Measurements from ENCODE around the gene TMEM123. TPM values are rescaled to one million over a fixed set of nuclear protein-coding genes. Genes with fewer than 3 reads are reported as not detected.
A peak's percentile ranks its signal among the peaks of the same experiment; 100 is the strongest.

Gene TMEM123
- total and polyA plus RNA-seq, 2 of the 13 experiments (the other 11 are each of a cell fraction or from before 2014, with no cell fraction given) = 365 to 2,761 TPM

DNA sequence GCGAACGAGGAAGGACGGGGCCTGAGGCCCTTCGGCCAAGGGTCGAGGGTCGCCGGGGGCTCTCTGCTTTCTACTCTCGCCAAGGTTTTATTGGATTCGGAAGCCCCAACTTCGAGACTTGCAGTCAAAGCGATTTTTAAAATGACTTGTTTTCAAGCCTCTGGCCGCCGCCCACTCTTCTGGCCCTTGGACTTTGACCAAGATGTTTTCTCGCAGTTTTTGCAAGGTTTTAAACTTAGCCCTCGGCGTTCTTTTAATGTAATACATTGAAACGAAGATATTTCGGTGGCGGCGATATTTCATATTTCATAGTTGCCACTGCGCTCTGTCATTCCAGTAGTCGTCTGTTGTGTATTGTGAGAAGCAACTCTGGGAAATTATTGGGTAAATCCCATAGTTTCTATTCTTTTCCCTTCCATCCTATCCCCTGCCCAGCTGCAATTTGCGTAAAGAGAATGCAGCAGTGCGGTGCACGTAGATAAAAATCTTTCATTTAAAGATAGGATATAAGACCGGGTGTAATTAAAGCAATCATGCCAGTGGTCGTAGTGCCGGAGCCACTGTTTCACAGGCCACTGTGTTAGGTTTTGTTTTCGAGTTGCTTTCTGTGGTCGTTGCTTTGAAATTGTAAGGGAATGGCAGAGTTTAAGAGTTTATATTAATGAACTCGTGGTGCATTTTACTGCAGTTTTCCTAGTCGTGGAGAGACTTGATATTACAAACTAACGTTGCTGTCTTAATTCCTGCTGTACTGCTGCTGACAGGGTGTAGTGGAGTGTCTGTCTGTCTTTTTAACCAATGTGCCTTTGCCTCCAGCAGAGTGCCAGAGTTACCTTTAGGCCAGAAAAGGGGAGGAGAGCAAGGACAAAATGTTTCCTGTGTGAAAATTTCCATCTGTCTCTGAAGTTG is 104.8 kb downstream of the TMEM123 start (continued):
- TF ChIP-seq, protein P1, sequence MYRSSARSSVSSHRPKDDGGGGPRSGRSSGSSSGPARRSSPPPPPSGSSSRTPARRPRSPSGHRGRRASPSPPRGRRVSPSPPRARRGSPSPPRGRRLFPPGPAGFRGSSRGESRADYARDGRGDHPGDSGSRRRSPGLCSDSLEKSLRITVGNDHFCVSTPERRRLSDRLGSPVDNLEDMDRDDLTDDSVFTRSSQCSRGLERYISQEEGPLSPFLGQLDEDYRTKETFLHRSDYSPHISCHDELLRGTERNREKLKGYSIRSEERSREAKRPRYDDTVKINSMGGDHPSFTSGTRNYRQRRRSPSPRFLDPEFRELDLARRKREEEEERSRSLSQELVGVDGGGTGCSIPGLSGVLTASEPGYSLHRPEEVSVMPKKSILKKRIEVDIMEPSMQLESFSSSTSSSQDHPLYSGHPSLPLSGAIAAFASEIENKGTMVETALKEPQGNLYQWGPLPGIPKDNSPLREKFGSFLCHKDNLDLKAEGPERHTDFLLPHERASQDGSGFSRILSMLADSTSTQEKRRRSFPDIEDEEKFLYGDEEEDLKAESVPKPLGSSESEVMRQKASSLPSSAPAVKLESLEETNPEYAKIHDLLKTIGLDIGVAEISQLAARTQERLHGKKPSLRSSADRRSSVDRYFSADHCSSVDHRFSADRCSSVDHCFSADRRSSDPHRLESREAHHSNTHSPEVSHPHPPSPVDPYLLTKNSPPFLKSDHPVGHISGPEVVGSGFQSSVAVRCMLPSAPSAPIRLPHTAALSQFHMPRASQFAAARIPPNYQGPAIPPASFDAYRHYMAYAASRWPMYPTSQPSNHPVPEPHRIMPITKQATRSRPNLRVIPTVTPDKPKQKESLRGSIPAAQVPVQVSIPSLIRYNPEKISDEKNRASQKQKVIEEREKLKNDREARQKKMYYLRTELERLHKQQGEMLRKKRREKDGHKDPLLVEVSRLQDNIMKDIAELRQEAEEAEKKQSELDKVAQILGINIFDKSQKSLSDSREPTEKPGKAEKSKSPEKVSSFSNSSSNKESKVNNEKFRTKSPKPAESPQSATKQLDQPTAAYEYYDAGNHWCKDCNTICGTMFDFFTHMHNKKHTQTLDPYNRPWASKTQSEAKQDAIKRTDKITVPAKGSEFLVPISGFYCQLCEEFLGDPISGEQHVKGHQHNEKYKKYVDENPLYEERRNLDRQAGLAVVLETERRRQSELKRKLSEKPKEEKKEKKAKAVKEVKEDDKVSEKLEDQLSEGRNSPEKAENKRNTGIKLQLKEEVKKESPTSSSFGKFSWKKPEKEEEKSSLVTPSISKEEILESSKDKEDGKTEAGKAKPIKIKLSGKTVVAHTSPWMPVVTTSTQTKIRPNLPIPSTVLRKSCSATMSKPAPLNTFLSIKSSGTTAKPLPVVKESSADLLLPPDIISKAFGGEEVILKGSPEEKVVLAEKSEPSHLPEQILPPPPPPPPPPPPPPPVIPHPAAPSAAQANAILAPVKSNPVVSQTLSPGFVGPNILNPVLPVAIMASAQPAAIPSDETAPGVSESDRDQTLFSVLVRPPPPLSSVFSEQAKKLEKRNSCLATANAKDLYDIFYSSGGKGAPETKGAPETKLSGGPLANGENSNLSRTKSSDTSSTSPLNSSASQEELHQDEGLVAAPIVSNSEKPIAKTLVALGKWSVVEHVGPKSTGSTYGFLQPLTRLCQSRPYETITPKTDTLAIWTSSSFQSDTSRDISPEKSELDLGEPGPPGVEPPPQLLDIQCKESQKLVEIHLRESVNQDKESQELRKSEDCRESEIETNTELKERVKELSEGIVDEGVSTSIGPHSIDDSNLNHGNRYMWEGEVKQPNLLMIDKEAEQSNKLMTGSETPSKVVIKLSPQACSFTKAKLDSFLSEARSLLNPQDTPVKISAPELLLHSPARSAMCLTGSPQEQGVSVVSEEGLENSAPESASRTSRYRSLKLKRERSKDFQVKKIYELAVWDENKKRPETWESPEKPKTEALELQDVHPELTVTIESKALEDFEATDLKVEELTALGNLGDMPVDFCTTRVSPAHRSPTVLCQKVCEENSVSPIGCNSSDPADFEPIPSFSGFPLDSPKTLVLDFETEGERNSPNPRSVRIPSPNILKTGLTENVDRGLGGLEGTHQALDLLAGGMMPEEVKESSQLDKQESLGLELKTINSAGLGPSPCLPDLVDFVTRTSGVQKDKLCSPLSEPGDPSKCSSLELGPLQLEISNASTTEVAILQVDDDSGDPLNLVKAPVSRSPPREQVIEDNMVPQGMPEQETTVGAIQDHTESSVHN (CRISPR knock-in tag; IDR thresholded peaks at IDR 0.05) = no peak
- TF ChIP-seq, protein P2, sequence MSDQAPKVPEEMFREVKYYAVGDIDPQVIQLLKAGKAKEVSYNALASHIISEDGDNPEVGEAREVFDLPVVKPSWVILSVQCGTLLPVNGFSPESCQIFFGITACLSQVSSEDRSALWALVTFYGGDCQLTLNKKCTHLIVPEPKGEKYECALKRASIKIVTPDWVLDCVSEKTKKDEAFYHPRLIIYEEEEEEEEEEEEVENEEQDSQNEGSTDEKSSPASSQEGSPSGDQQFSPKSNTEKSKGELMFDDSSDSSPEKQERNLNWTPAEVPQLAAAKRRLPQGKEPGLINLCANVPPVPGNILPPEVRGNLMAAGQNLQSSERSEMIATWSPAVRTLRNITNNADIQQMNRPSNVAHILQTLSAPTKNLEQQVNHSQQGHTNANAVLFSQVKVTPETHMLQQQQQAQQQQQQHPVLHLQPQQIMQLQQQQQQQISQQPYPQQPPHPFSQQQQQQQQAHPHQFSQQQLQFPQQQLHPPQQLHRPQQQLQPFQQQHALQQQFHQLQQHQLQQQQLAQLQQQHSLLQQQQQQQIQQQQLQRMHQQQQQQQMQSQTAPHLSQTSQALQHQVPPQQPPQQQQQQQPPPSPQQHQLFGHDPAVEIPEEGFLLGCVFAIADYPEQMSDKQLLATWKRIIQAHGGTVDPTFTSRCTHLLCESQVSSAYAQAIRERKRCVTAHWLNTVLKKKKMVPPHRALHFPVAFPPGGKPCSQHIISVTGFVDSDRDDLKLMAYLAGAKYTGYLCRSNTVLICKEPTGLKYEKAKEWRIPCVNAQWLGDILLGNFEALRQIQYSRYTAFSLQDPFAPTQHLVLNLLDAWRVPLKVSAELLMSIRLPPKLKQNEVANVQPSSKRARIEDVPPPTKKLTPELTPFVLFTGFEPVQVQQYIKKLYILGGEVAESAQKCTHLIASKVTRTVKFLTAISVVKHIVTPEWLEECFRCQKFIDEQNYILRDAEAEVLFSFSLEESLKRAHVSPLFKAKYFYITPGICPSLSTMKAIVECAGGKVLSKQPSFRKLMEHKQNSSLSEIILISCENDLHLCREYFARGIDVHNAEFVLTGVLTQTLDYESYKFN (CRISPR knock-in tag; conservative IDR thresholded peaks at IDR 0.05) = no peak
- TF ChIP-seq SIX4 (CRISPR knock-in tag; IDR thresholded peaks at IDR 0.05) = 0 out of 2 replicates have a peak, but pooled peaks have one; percentile 27
- no peak for TF ChIP-seq ZNF589 (CRISPR knock-in tag; conservative IDR thresholded peaks at IDR 0.05)
- TF ChIP-seq, protein P3, sequence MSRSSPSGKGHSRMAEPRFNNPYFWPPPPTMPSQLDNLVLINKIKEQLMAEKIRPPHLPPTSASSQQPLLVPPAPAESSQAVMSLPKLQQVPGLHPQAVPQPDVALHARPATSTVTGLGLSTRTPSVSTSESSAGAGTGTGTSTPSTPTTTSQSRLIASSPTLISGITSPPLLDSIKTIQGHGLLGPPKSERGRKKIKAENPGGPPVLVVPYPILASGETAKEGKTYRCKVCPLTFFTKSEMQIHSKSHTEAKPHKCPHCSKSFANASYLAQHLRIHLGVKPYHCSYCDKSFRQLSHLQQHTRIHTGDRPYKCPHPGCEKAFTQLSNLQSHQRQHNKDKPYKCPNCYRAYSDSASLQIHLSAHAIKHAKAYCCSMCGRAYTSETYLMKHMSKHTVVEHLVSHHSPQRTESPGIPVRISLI (CRISPR knock-in tag; IDR thresholded peaks at IDR 0.05; ENCODE audit: borderline replicate concordance) = no peak
- no peak for TF ChIP-seq ZNF598 (CRISPR knock-in tag; IDR thresholded peaks at IDR 0.05; ENCODE audit: borderline replicate concordance)
- TF ChIP-seq ZFP82 (CRISPR knock-in tag; IDR thresholded peaks at IDR 0.05; ENCODE audit: borderline replicate concordance) = no peak
- TF ChIP-seq TBX2 (CRISPR knock-in tag; IDR thresholded peaks at IDR 0.05; ENCODE audit: borderline replicate concordance) = 0 out of 2 replicates have a peak, but pooled peaks have one; percentile 22
- no peak for TF ChIP-seq SNAPC2 (CRISPR knock-in tag; IDR thresholded peaks at IDR 0.05)
- peak; percentile 83 for TF ChIP-seq KDM5A (IDR thresholded peaks at IDR 0.05; ENCODE audit: borderline replicate concordance, low read length)
- TF ChIP-seq DNMT3B (CRISPR knock-in tag; conservative IDR thresholded peaks at IDR 0.05) = no peak
- TF ChIP-seq ZNF44 (CRISPR knock-in tag; IDR thresholded peaks at IDR 0.05) = no peak
- TF ChIP-seq ZNF724P (CRISPR knock-in tag; IDR thresholded peaks at IDR 0.05; ENCODE audit: borderline replicate concordance) = no peak
- TF ChIP-seq HNF4A (CRISPR knock-in tag; IDR thresholded peaks at IDR 0.05) = peak; percentile 18
- TF ChIP-seq SCMH1 (CRISPR knock-in tag; IDR thresholded peaks at IDR 0.05; ENCODE audit: borderline replicate concordance) = no peak

Measured in HepG2 (cell line).